ENCODE measurements around the gene ADAMTSL4. TPM values are rescaled to one million over a fixed set of nuclear protein-coding genes. Genes with fewer than 3 reads are reported as not detected.

The ADAMTSL4 gene
- total and polyA plus RNA-seq, 2 of the 8 experiments (the other 6 are each of a cell fraction or from before 2014, with no cell fraction given) = 4.2 to 5.4 TPM

DNA sequence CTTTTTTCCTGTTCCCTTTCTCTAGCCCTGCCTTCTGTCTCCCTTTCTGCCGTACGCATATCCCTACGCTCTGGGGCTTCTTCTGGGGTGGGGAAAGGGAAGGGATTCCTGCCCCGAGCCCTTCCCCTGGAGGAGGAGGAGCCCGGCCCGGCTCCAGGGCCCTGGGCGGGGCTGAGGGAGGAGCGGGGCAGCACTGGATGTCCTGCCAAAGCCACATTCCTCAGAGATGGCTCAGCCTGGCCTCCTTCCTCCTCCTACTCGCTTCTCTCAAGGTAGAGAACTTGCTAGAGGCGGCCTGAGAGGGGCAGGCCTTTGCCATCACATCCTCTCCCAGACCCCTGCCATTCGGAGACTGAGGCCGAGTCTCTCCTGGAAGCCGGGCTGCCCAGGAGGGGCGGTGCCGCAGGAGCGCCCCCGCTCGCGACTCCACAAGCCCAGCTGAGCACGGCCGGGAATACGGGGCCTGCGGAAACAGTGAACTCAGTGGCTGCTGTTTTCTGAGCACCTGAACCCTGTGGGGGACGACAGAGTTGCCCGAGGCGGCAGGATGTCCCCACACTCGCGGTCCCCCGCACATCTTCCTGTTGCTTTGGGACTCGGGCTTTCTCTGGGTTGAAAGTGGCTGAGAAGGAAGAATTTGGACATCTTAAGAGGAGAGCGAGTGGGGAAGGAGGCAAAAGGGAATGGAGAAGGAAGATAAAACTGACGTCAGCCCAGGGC is 12.2 kb downstream of the ADAMTSL4 start (continued):
- TF ChIP-seq, protein P1, sequence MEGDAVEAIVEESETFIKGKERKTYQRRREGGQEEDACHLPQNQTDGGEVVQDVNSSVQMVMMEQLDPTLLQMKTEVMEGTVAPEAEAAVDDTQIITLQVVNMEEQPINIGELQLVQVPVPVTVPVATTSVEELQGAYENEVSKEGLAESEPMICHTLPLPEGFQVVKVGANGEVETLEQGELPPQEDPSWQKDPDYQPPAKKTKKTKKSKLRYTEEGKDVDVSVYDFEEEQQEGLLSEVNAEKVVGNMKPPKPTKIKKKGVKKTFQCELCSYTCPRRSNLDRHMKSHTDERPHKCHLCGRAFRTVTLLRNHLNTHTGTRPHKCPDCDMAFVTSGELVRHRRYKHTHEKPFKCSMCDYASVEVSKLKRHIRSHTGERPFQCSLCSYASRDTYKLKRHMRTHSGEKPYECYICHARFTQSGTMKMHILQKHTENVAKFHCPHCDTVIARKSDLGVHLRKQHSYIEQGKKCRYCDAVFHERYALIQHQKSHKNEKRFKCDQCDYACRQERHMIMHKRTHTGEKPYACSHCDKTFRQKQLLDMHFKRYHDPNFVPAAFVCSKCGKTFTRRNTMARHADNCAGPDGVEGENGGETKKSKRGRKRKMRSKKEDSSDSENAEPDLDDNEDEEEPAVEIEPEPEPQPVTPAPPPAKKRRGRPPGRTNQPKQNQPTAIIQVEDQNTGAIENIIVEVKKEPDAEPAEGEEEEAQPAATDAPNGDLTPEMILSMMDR (IDR thresholded peaks at IDR 0.05; ENCODE audit: control extremely low read depth in 1 of 3, insufficient read depth in 1 of 3, low read depth in 1 of 3, low read length in 3 of 3) = peak in 1 of 3 experiments; percentile 27; a peak in 1 of 4 replicates
- peak; percentile 78 for TF ChIP-seq TAF7 (optimal IDR thresholded peaks at IDR 0.05; ENCODE audit: borderline replicate concordance, low read depth, low read length)
- no peak for TF ChIP-seq CBX8 (IDR thresholded peaks at IDR 0.05; ENCODE audit: borderline replicate concordance, low read depth, low read length)
- TF ChIP-seq ASH2L (IDR thresholded peaks at IDR 0.05; ENCODE audit: low read length) = peak; percentile 62
- TF ChIP-seq SIN3A (conservative IDR thresholded peaks at IDR 0.05 in 1 of 2, IDR thresholded peaks at IDR 0.05 in 1 of 2; ENCODE audit: low read depth in 1 of 2, low read length in 2 of 2) = peak in 1 of 2 experiments; percentile 81; a peak in 2 of 4 replicates
- no peak; the same call in 1 of the 2 replicates for TF ChIP-seq RFX5 (IDR thresholded peaks at IDR 0.05; ENCODE audit: borderline replicate concordance, low read depth, low read length)
- TF ChIP-seq YY1 (IDR thresholded peaks at IDR 0.05; ENCODE audit: low read depth, low read length) = peak; percentile 3; the same call in 1 of the 2 replicates
- peak; percentile 83 for TF ChIP-seq TBP (IDR thresholded peaks at IDR 0.05; ENCODE audit: low read depth, low read length)
- no peak for TF ChIP-seq FOSL1 (IDR thresholded peaks at IDR 0.05; ENCODE audit: insufficient read depth, low read depth, low read length)
- TF ChIP-seq RAD21 (IDR thresholded peaks at IDR 0.05 in 1 of 2, conservative IDR thresholded peaks at IDR 0.05 in 1 of 2; ENCODE audit: low read depth in 2 of 2, low read length in 2 of 2) = peak in 1 of 2 experiments; percentile 51; a peak in 3 of 4 replicates
- TF ChIP-seq JUND (IDR thresholded peaks at IDR 0.05; ENCODE audit: low read length) = peak; percentile 80
- TF ChIP-seq POLR2A (IDR thresholded peaks at IDR 0.05; ENCODE audit: control extremely low read depth in 1 of 2, low read depth in 2 of 2, low read length in 2 of 2) = peak in 1 of 2 experiments; percentile 76; a peak in 1 of 3 replicates
- no peak for TF ChIP-seq EGR1 (IDR thresholded peaks at IDR 0.05; ENCODE audit: borderline replicate concordance, low read depth, low read length)
